ENCODE results near the gene NPNT. TPM values are rescaled to one million over a fixed set of nuclear protein-coding genes. Genes with fewer than 3 reads are reported as not detected.

Gene NPNT
- total RNA-seq, 1 experiment from 2014 or later: 1.4 TPM

DNA sequence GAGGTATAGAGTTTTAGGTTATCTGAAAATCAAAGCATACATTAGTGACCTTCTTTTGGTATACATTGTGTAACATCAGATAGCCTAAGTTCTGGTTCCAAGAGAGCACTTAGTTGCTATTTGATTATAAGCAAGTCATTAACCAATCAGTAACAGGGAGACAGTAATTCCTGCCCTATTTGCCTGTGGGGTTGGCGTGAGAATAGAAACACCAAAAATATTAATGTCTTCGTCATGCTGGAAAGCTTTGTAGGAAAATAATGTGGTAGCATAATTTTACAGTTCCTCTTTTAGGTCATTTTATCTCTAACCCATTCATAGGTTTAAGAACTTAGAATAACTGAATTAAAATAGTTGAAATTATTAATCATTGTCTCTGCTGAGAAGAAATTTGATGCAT, 37.8 kb downstream of the NPNT start:
- TF ChIP-seq TEAD4 (CRISPR knock-in tag; IDR thresholded peaks at IDR 0.05): no peak
- TF ChIP-seq, protein P1, sequence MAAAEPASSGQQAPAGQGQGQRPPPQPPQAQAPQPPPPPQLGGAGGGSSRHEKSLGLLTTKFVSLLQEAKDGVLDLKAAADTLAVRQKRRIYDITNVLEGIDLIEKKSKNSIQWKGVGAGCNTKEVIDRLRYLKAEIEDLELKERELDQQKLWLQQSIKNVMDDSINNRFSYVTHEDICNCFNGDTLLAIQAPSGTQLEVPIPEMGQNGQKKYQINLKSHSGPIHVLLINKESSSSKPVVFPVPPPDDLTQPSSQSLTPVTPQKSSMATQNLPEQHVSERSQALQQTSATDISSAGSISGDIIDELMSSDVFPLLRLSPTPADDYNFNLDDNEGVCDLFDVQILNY (CRISPR knock-in tag; IDR thresholded peaks at IDR 0.05): no peak
- TF ChIP-seq TEAD1 (CRISPR knock-in tag; IDR thresholded peaks at IDR 0.05): no peak
- no peak for TF ChIP-seq JUN (CRISPR knock-in tag; IDR thresholded peaks at IDR 0.05)
- TF ChIP-seq MYBL2 (CRISPR knock-in tag; IDR thresholded peaks at IDR 0.05): no peak
- TF ChIP-seq, protein P2, sequence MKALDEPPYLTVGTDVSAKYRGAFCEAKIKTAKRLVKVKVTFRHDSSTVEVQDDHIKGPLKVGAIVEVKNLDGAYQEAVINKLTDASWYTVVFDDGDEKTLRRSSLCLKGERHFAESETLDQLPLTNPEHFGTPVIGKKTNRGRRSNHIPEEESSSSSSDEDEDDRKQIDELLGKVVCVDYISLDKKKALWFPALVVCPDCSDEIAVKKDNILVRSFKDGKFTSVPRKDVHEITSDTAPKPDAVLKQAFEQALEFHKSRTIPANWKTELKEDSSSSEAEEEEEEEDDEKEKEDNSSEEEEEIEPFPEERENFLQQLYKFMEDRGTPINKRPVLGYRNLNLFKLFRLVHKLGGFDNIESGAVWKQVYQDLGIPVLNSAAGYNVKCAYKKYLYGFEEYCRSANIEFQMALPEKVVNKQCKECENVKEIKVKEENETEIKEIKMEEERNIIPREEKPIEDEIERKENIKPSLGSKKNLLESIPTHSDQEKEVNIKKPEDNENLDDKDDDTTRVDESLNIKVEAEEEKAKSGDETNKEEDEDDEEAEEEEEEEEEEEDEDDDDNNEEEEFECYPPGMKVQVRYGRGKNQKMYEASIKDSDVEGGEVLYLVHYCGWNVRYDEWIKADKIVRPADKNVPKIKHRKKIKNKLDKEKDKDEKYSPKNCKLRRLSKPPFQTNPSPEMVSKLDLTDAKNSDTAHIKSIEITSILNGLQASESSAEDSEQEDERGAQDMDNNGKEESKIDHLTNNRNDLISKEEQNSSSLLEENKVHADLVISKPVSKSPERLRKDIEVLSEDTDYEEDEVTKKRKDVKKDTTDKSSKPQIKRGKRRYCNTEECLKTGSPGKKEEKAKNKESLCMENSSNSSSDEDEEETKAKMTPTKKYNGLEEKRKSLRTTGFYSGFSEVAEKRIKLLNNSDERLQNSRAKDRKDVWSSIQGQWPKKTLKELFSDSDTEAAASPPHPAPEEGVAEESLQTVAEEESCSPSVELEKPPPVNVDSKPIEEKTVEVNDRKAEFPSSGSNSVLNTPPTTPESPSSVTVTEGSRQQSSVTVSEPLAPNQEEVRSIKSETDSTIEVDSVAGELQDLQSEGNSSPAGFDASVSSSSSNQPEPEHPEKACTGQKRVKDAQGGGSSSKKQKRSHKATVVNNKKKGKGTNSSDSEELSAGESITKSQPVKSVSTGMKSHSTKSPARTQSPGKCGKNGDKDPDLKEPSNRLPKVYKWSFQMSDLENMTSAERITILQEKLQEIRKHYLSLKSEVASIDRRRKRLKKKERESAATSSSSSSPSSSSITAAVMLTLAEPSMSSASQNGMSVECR (CRISPR knock-in tag; IDR thresholded peaks at IDR 0.05; ENCODE audit: borderline replicate concordance): no peak
- TF ChIP-seq, protein P3, sequence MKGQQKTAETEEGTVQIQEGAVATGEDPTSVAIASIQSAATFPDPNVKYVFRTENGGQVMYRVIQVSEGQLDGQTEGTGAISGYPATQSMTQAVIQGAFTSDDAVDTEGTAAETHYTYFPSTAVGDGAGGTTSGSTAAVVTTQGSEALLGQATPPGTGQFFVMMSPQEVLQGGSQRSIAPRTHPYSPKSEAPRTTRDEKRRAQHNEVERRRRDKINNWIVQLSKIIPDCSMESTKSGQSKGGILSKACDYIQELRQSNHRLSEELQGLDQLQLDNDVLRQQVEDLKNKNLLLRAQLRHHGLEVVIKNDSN (CRISPR knock-in tag; IDR thresholded peaks at IDR 0.05): no peak
- no peak for TF ChIP-seq ZBTB21 (CRISPR knock-in tag; IDR thresholded peaks at IDR 0.05; ENCODE audit: borderline replicate concordance)
- TF ChIP-seq, protein P4, sequence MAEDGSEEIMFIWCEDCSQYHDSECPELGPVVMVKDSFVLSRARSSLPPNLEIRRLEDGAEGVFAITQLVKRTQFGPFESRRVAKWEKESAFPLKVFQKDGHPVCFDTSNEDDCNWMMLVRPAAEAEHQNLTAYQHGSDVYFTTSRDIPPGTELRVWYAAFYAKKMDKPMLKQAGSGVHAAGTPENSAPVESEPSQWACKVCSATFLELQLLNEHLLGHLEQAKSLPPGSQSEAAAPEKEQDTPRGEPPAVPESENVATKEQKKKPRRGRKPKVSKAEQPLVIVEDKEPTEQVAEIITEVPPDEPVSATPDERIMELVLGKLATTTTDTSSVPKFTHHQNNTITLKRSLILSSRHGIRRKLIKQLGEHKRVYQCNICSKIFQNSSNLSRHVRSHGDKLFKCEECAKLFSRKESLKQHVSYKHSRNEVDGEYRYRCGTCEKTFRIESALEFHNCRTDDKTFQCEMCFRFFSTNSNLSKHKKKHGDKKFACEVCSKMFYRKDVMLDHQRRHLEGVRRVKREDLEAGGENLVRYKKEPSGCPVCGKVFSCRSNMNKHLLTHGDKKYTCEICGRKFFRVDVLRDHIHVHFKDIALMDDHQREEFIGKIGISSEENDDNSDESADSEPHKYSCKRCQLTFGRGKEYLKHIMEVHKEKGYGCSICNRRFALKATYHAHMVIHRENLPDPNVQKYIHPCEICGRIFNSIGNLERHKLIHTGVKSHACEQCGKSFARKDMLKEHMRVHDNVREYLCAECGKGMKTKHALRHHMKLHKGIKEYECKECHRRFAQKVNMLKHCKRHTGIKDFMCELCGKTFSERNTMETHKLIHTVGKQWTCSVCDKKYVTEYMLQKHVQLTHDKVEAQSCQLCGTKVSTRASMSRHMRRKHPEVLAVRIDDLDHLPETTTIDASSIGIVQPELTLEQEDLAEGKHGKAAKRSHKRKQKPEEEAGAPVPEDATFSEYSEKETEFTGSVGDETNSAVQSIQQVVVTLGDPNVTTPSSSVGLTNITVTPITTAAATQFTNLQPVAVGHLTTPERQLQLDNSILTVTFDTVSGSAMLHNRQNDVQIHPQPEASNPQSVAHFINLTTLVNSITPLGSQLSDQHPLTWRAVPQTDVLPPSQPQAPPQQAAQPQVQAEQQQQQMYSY (CRISPR knock-in tag; IDR thresholded peaks at IDR 0.05): no peak
- no peak for TF ChIP-seq ZNF416 (CRISPR knock-in tag; IDR thresholded peaks at IDR 0.05)
- no peak for TF ChIP-seq NFYB (CRISPR knock-in tag; conservative IDR thresholded peaks at IDR 0.05; ENCODE audit: low read depth)
- no peak for TF ChIP-seq CREM (CRISPR knock-in tag; IDR thresholded peaks at IDR 0.05)
- TF ChIP-seq, protein P5, sequence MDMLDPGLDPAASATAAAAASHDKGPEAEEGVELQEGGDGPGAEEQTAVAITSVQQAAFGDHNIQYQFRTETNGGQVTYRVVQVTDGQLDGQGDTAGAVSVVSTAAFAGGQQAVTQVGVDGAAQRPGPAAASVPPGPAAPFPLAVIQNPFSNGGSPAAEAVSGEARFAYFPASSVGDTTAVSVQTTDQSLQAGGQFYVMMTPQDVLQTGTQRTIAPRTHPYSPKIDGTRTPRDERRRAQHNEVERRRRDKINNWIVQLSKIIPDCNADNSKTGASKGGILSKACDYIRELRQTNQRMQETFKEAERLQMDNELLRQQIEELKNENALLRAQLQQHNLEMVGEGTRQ (CRISPR knock-in tag; IDR thresholded peaks at IDR 0.05): no peak
- TF ChIP-seq, protein P6, sequence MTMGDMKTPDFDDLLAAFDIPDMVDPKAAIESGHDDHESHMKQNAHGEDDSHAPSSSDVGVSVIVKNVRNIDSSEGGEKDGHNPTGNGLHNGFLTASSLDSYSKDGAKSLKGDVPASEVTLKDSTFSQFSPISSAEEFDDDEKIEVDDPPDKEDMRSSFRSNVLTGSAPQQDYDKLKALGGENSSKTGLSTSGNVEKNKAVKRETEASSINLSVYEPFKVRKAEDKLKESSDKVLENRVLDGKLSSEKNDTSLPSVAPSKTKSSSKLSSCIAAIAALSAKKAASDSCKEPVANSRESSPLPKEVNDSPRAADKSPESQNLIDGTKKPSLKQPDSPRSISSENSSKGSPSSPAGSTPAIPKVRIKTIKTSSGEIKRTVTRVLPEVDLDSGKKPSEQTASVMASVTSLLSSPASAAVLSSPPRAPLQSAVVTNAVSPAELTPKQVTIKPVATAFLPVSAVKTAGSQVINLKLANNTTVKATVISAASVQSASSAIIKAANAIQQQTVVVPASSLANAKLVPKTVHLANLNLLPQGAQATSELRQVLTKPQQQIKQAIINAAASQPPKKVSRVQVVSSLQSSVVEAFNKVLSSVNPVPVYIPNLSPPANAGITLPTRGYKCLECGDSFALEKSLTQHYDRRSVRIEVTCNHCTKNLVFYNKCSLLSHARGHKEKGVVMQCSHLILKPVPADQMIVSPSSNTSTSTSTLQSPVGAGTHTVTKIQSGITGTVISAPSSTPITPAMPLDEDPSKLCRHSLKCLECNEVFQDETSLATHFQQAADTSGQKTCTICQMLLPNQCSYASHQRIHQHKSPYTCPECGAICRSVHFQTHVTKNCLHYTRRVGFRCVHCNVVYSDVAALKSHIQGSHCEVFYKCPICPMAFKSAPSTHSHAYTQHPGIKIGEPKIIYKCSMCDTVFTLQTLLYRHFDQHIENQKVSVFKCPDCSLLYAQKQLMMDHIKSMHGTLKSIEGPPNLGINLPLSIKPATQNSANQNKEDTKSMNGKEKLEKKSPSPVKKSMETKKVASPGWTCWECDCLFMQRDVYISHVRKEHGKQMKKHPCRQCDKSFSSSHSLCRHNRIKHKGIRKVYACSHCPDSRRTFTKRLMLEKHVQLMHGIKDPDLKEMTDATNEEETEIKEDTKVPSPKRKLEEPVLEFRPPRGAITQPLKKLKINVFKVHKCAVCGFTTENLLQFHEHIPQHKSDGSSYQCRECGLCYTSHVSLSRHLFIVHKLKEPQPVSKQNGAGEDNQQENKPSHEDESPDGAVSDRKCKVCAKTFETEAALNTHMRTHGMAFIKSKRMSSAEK (CRISPR knock-in tag; IDR thresholded peaks at IDR 0.05; ENCODE audit: borderline replicate concordance): no peak
- TF ChIP-seq FOXK1 (CRISPR knock-in tag; IDR thresholded peaks at IDR 0.05): no peak
- ATAC-seq: no peak
- H3K4me3 Mint-ChIP-seq: no peak overlapping the region
- no peaks in the 10 kb centered on the region for H3K36me3 Mint-ChIP-seq
- no peak for DNase-seq (ENCODE audit: low spot score)
- POLR2A ChIA-PET: no interaction called here
- CTCF ChIA-PET: interaction anchor here (1.4 kb wide), 1 partner anchor 18 kb away, joined by 4 read pairs; no protein-coding TSS in a partner anchor
- no peaks in the 10 kb centered on the region for H3K27me3 Mint-ChIP-seq (ENCODE audit: low read depth)
- H3K4me1 Mint-ChIP-seq: peaks cover 3% of the 10 kb centered on the region; the same call in 1 of the 2 replicates
- H3K9me3 Mint-ChIP-seq: no peaks in the 10 kb centered on the region
- H3K27ac Mint-ChIP-seq: no peak overlapping the region
